ENCODE measurements around the gene RHBDF2. TPM values are rescaled to one million over a fixed set of nuclear protein-coding genes. Genes with fewer than 3 reads are reported as not detected.

RHBDF2 gene
- total RNA-seq, 1 donor, result 1.4 TPM

DNA sequence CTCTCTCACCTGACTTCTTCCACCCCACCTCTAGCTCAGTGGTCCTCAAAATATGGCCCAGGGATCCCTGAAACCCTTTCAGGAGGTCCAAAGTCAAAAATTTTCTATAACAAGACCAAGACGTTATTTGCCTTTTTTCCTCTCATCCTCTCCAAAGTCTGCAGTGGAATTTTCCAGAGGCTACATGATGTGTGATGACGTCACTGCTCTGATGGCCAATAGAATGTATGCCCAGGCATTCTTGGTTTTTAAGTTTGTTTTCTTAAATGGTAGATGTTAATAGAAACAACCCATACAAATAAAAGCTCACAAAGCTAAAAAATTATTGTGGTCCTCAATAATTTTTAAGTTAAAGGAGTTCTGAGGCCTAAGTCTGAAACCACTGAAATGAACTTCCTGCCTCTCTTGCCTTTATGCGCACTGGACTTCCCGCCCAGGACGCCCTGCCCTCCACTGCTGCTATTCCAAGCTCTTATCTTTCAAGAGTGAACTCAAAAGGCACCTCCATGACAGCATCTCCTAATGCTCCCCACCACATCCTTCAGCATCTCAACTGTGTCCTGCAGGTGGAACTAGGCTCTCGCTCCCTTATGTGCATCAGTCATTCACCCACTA is 61.8 kb downstream of the RHBDF2 start:
- H3K4me3 ChIP-seq (ENCODE audit: low read depth, low read length), result no peak overlapping the region
- DNase-seq (ENCODE audit: low read depth), result no peak
- TF ChIP-seq, protein P1, sequence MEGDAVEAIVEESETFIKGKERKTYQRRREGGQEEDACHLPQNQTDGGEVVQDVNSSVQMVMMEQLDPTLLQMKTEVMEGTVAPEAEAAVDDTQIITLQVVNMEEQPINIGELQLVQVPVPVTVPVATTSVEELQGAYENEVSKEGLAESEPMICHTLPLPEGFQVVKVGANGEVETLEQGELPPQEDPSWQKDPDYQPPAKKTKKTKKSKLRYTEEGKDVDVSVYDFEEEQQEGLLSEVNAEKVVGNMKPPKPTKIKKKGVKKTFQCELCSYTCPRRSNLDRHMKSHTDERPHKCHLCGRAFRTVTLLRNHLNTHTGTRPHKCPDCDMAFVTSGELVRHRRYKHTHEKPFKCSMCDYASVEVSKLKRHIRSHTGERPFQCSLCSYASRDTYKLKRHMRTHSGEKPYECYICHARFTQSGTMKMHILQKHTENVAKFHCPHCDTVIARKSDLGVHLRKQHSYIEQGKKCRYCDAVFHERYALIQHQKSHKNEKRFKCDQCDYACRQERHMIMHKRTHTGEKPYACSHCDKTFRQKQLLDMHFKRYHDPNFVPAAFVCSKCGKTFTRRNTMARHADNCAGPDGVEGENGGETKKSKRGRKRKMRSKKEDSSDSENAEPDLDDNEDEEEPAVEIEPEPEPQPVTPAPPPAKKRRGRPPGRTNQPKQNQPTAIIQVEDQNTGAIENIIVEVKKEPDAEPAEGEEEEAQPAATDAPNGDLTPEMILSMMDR (IDR thresholded peaks at IDR 0.05; ENCODE audit: insufficient read depth, low read length), result no peak

DNA sequence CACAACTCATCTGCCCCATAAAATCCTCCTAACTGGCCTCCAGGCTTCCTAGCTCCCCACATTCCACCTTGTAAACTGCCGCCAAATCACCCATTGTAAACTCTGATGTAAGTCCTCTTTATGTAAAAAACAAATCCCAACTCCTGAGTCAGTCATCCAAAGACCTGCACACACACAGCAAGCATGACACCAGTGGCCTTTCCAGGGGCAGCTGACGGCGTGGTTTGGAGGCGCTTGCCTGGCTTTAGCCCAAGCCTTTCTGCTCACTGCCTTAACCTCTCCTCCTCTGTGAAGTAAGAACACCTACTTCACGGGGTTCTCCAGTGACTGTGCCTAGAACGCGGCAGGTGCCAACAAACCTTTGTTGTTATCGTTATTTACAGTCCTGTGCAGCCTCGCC is 62.3 kb downstream of the RHBDF2 start:
- TF ChIP-seq, protein P1 (IDR thresholded peaks at IDR 0.05; ENCODE audit: insufficient read depth, low read length), result no peak
- H3K4me3 ChIP-seq (ENCODE audit: low read depth, low read length), result no peak overlapping the region
- no peak for DNase-seq (ENCODE audit: low read depth)

DNA sequence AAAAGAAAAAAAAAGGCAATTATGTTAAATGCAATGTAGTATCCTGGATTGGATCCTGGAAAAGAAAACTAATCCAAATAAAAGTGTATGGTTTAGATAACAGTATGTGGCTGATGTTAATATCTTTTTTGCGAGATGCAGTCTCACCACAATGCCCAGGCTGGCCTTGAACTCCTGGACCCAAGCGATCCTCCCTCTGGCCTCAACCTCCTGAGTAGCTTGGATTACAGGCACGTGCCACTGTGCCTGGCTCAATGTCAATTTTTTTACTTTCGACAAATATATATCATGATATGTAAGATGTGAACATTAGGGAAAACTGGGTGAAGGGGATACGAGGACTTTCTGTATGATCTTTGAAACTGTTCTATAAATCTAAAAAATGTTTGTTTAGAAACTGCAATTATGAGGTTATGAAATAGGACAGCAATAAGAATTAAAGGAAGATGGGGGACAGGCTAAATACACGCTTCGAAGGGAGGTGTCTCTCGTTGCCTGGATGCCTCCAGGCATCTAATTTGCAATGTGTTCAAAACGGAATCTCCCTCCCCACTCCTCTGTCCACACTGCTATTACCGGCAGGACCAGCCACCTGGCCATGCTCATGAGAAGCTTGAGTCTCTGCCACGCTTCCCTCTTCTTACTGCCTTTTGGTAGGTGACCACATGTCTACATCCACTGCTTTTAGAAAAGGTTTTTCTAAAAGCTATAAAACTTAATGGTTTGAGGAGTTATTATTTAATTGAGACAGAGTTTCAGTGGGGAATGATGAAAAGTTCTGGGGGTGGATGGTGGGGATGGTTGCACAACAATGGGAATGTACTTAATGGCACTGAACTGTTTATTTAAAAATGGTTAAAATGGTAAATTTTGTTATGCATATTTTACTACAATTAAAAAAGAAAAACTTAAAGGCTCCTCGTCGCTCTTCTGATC is 63.5 kb downstream of the RHBDF2 start:
- DNase-seq (ENCODE audit: low read depth), result no peak
- TF ChIP-seq, protein P1 (IDR thresholded peaks at IDR 0.05; ENCODE audit: insufficient read depth, low read length), result no peak
- H3K4me3 ChIP-seq (ENCODE audit: low read depth, low read length), result no peak overlapping the region

DNA sequence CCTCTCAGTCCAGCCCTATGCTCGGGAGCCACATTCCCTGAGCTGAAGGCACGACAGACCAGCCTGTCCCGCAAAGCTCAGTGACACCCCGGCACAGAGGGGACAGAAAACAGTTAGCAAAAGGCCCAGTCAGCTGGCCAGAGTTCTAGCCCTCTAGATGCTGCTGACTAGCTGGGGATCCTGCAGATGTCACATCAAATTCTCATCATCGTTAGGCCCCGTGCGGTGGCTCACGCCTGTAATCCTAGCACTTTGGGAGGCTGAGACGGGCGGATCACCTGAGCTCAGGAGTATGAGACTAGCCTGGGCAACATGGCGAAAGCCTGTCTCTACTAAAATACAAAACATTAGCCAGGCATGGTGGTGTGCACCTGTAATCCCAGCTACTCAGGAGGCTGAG is 65.5 kb downstream of the RHBDF2 start:
- TF ChIP-seq, protein P1 (IDR thresholded peaks at IDR 0.05; ENCODE audit: insufficient read depth, low read length), result no peak
- DNase-seq (ENCODE audit: low read depth), result no peak
- H3K4me3 ChIP-seq (ENCODE audit: low read depth, low read length), result no peak overlapping the region

DNA sequence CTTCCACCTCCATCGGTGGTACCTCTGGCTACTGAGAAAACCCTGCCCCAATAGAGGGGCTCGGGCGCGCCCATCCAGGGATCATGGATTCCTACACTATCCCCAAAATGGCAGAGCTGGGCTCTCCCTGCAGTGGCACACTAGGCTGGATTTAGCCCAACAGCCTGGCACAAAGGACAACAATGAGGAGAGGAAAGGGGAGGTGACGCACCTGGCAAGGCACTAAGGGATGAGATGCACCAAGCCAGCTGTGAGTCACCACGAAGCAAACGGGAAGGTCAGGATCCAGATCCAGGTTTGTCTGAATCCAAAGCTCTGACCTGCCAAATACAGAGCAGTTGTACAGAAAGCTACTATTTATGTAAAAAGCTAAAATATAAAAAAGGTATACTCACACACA is 66.4 kb downstream of the RHBDF2 start:
- H3K4me3 ChIP-seq (ENCODE audit: low read depth, low read length), result no peak overlapping the region
- no peak for DNase-seq (ENCODE audit: low read depth)
- TF ChIP-seq, protein P1 (IDR thresholded peaks at IDR 0.05; ENCODE audit: insufficient read depth, low read length), result no peak

DNA sequence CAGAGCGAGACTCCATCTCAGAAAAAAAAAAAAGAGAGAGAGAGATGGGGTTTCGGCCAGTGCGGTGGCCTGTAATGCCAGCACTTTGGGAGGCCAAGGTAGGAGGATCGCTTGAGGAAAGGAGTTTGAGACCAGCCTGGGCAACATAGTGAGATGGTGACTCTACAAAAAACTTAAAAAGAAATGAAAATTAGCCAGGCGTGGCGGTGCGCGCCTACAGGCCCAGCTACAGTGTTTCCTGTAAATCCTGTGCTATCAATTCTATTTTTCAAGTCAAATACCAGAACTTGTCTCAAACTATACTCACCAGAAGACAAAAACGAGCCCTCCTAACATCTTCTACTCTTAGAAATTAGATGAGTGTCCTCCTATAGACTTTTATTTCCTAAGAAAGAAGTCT is 67.5 kb downstream of the RHBDF2 start:
- no peak for DNase-seq (ENCODE audit: low read depth)
- no peak overlapping the region for H3K4me3 ChIP-seq (ENCODE audit: low read depth, low read length)
- TF ChIP-seq, protein P1 (IDR thresholded peaks at IDR 0.05; ENCODE audit: insufficient read depth, low read length), result no peak

Data from fibroblast of the aortic adventitia (primary cell).